Measurements from ENCODE around the gene PTPRM.
A peak's percentile ranks its signal among the peaks of the same experiment; 100 is the strongest.

PTPRM gene

DNA sequence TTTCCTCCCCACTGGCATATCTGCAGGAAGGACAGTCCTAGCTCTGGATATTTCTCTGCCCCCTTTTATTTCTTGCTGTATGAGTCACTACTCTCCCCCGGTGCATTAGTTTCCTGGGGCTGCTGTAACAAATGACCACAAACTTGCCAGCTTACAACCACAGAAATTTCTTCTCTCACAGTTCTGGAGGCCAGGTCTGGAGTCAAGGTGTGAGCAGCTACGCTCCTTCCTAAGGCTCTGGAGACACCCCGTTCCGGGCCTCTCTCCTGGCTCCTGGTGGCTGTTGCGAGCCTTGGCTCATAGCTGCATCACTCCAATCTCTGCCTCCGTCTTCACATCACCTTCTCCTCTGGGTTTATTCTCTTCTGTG is 34.1 kb downstream of the PTPRM start:
- no peak for DNase-seq

DNA sequence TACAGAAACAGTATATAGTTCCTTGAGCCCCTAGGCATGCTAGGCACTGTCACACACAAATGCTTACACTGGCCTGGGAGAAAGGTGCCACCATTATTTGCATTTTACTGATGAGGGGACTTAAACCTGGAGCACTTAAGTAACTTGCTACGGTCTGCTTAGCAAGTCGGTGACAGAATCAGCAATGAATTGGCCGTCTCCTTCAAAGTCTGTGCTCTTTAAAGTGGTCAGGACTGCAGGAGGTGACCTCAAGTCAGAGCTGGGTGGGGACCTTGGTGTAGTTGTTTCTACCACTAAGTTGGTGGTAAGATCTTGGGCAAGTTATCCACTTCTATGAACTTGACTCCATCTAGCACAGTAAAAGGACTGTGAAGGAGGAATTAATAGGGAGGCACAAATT is 34.8 kb downstream of the PTPRM start:
- DNase-seq: no peak

DNA sequence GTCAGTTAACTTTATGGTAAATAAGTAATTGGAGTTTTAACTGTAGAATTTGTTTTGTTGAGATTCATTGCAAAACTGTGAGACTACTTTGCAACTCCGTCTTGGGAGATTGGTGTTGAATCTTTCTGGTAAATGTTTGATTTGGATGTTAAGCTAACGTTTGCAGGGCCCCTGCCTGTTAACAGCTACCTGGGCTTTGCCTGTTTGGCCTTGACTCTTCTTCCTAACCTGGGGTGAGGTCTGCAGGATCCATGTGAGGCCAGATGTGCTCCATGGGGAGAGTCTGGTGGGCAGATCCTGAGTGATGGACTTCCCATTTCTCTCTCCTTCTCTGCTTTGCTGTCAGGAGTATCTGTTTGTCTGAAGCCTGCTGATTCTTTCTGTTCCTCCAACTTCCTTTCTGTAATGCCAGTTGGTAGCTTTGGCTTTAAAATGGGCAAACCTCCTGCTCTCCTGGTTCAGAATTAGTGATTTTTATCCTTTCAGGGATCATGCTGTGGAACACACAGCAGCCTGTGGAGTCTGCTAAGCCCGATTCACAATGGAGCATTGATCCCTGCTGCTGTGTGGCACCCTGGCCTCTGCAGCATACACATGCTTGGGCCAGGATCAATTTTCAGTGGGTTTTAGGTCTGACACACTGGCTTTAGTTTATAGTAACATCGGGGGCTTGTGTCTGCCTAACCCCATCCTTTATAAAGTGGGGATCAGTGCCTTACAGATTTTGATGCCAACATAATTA is 36.3 kb downstream of the PTPRM start:
- DNase-seq: no peak

DNA sequence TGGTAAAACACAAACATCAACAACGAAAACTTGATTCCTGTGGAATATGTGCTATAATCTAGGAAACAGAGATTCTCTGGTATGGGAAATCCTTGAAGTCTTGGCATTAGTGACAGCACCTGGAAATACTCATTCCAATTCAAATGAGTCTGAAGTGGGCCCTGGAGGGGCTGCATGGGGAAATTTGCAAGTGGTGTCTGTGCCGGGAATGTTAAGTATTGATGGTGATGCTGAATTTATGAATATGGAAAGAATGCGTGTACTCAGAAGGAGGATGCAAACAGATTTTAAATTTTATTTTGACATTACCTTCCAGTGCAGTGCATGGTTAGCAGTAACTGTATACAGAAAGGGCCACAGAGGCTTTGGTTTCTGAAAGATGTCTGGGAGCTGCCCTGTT is 37.2 kb downstream of the PTPRM start:
- DNase-seq: no peak

DNA sequence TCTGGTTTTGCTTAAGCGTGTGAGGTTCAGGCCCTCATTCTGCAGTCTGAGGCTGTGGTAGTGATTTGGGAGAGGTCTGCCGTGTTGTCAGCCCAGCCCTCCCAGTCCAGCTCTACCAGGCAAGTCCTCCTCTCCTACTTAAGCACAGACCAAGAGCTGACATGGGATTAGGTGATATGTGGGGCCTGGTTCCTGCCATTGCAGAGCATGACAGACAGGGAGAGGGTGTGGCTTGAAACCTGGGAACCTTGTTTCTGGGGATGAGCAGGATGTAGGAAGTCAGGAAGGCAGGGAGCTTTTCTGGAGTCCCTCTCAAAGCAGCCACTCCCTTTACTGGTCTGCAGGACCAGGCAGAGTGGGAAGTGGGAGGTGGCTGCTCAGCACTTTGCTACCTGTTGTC is 38.6 kb downstream of the PTPRM start:
- no peak for DNase-seq

DNA sequence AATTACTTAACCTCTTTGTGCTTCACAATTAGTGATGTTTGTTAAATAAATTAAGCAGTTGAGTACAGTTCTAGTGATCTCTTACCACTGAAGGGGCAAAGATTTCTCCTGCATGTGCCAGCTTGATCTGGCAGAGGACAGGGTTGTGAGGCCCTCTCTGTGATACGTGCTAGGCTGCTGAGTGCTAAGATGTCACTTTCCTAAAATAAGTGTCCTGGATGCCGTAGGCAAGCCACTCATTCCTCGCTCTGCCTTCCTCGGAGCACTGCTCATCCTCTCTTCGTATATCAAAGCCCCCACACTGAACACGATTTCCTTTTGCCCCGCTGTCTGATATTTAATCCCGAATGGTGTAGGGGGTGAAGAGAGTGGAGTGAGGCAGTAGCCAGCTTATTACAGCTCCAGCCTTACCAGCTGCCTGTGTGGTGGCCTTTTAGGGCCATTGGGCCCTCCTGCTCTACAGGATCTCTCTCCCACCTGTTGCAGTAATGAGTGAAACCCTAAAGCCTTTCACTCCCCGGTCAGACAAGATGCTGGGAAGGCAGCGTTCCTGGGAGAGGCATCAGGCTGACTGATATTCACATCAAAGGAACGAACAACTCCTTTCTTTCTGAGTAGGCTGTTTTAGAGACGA is 40.5 kb downstream of the PTPRM start:
- DNase-seq: no peak

DNA sequence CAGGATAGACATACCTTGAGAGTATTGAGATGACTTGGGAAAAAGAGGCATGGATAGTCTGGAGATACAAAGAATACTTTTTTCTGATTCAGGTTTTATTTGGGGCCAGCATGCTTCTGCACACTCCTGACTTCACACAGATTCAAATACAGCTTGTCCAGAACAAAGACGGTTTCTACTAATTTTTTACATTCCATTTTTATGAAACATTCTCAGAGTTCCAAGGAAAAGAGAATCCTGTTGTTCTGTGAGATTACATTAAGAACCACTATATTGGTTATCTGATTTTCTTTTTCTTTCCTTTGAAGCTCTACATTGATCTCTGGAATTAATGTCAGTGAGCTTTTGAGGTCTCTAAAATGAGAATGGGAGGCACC is 41.0 kb downstream of the PTPRM start:
- no peak for DNase-seq

DNA sequence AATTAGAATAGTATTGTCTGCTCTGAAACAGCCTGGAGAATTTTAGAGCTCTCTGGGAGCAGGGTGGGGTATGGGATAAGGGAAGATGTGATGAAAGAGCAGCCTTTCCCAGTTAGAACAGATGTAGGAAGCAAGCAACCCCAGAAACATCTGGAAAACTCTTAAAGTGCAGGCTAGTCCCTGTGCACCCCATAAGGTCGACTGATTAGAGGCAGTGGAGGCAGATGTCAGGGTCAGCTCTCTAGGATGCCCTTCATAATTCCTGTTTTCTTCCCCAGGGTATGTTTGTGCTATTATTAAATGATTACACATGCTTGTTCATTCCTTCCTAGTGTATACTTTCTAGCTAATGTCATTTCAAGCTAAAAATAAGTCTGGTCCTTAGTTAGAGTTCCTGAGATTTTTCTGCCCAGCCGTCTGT is 41.7 kb downstream of the PTPRM start:
- DNase-seq: no peak

DNA sequence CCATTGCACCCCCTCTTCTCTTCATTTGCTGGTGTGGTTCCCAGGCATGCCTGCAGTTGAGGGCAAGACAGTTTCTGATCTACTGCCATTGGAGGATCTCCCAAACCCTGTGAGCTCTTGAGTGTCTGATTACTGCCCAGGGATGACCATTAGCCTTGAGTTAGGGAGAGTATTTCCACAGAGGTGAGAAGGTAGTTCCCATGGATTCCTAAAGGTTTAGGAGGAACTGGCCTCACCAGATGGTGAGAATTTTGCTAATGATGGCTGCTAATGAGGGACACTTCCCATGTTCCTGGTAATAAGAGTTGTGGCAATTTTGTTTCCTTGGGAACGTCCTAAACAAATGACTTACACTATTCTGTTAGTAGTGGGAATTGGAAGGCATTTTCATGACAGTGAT is 42.5 kb downstream of the PTPRM start:
- peak in 1 of 2 experiments; percentile 58 for DNase-seq

DNA sequence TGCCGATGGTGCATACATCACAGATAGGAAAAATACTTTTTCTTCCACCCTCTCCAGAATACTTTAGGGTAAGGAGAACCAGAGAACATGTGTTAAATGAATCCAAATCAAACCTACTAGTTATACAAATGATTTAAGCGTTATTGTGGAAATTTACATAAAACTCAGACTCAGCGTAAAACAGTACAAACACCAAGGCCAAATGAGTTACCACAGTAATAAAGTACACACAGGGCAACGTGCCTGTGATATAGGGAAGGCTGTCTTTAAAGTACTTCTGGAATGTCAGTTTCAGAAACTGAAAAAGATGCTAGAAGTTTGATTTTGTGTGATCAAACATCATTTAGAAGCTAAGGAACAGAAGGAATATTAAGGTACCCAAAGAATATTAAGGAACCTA is 46.9 kb downstream of the PTPRM start:
- DNase-seq: no peak

DNA sequence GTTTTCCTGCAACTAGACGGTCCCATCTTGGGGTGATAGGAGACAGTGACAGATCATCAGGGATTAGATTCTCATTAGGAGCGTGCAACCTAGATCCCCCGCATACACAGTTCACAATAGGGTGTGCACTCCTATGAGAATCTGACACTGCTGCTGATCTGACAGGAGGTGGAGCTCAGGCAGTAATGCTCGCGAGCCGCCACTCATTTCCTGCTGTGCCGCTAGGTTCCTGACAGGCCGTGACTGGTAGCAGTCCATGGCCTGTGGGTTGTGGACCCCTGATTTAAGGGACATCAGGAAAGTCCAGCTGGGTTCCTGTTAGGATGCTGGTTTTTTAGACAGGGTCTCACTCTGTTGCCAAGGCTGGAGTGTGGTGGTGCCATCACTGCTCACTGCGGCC is 48.7 kb downstream of the PTPRM start:
- DNase-seq: no peak

DNA sequence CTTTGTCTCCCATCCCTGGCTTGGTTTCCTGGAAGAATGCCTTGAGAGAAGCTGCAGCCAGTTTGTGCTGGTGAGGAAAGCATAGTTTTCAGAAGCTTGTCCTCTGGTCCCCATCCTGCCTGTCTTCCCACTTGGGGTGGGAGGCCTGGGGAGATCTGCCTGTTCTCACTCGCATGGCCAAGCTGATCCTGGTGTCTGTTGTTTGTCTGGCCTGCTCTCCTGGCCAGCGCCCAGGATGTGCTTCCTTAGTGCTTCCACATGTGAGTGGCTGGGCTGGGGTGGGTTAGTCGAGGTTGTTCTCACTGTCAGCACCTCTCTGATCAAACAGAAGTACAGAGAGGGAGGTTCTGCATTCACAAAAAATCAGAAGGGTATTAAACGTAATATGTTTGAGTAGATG is 49.5 kb downstream of the PTPRM start:
- DNase-seq: no peak

DNA sequence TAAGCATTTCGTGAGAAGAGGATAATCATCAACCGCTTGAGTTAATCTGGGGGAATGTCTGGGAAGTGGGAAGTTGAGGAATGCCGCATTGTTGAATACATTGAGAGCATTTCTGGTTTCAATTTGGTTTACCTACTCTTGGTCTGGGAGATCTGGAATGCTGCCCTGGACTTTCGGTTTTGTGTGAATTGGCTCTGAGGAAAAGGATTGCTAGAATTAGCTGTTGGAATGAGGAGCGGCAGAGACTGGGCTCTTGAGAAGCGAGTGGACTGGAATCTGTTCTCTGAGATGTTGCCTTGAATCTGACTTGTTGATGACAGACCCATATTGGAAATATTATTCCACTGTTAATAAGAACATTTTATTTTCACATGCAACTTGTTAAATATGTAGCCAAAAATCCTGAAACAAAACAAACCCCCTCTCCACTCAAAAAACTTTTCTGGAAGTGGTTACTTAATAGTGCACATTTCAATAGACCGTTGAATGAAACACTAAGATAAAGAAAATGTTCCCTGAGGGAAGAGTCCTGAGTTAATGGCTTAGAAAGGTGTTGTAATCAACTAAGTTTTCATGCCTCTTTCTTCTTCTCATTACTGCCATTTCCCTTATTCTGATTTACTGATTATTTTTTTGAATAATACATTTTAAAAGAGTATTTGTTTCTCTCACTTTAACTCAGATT is 50.8 kb downstream of the PTPRM start:
- no peak for DNase-seq

DNA sequence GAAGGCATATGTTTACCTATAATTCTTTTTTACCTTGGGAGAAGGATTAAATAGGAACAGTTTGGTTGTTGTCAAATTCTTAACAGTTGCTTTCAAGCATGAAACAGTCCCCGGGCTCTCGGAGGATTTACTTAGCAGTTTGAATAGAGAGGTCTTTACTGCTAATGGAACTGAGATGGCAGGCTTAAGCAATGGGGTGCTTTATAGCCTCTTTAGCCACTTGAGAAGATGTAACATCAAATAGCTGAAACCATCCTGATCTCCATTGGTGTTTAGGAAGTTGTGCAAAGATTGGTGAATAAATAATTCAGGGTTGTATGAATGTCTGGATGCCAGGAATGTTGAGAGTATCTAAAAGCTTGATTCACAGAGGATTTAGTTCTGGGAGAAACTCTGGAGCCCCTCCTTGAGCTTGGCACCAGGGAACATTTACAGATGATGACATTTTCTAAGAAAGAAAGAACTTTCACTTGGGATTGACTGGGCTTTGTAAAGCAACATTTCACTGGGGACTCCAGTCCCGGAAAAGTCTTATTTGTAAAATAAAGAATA is 51.9 kb downstream of the PTPRM start:
- peak in 1 of 2 experiments; percentile 6 for DNase-seq

DNA sequence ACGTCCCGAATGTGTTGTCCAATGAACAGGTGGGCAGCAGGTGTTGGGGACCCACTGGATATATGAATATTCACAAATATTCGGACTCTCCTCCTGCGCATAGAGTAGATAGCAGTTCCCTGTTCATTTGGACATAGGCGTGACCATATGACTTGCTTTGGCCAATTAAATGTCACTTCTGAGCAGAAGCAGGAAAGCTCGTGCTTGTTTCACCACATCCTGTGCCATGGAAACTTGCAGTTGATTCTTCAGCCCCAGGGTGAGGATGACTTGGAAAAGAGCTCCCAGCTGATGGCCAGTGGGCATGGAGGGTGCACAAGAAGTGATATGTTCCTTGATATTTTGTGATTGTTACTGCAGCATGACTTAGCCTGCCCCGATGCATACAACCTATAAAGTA is 52.6 kb downstream of the PTPRM start:
- no peak for DNase-seq

DNA sequence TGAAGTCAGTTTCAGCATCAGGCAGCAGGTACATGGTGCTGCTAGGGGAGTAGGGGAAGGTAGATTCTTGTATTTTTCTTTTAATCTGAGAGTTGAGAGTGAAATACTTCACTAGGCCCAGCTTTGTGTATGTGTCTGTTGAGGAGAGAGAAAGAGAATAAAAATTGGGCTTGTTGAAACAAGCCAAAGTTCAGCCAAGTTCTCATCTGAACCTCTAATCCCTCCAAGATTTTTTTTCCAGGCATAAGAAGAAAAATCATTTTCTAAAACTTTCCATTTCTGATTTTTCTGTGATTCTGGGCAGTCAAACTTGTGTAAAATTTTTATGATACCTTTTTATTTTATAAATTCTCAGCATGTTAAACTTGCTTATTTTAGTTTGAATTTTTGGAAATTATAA is 55.6 kb downstream of the PTPRM start:
- no peak for DNase-seq

DNA sequence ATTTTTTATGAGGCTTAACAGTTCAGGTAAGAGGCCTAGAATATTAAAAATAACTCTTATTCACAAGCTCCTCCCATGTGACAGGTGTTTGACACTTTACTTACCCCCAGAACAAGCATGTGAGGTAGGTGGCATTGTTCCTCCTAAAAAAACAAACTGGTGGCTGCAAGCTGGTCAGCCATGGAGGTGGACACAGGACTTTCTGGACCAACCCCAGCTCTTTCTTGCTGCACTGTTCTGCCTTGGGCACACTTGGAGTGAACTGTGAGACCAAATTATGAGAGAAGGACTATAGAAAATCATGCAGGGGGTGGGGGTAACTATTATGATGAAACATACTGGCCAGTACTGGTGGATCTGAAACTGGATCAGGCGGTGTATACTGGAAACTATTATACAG is 56.6 kb downstream of the PTPRM start:
- no peak for DNase-seq

DNA sequence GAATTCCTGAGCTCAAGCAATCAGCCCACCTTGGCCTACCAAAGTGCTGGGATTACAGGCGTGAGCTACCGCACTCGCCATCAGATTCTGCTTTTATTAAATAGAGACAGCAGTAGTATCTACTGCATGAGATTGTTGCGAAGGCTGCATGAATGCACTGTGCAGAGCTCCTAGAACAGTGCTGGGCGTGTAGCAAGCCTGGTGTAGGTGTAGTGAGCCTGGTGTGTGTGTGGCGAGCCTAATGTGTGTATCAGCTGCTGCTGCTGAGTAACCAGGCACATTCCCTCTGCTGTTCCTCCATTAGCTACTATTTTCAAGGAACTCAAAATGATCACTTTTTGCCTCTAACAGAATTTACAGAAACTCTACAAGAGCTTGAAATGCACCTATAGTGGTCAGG is 57.6 kb downstream of the PTPRM start:
- no peak for DNase-seq

DNA sequence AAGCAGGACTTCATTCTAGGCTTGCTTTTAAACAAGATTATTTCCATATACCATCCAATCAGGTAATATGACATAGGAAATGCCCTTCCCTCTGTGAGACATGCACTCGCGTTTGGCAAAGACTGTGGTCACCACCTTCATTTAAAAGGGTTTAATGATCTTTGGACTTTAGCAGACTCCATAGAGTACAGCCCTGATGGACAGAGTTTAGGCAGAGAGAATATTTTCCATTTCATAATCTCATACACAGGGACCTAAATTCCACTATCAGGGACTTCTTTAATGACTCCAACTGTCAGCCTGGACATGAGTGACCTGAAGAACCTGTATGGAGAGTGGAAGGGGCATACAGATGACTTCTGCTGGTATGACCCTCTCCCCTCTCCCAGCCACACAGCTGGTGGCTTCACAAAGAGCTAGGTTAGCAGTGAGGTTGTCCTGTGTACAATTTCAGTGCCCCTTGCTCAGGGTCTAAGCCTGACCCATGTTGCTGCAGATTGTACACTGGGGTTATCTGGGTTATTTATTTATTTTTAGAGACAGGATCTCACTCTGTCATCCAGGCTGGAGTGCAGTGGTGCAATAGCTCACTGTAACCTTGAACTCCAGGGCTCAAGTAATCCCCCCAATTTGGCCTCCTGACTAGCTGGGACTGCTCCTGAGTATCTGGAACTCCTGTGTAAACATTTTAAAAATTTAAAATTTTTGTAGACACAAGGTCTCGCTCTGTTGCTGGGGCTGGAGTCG is 59.2 kb downstream of the PTPRM start:
- no peak for DNase-seq

DNA sequence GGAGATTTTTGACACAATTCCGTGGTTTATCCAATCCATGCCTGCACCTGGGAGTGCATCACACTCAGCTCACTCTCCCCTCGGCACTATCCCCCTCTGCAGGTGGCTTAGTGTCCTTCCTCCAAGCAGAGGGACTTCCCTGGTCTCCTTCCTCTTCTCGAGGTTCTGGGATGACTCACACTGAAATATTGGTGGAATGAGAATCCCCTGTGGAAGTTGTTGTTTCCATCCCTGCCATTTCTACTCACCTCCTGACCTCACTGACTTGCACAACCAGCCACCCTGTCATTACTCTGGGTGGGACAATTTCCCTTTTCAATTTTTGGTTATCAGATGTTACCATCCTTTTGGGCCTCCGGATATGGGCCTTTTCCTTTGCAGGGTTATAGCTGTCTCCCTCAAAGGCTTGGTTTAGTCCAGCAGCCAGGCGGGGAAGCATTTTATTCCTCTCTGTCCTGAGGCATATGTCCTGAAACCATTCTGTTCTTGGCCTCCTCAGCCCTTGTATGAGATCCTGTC is 59.9 kb downstream of the PTPRM start:
- DNase-seq: no peak

DNA sequence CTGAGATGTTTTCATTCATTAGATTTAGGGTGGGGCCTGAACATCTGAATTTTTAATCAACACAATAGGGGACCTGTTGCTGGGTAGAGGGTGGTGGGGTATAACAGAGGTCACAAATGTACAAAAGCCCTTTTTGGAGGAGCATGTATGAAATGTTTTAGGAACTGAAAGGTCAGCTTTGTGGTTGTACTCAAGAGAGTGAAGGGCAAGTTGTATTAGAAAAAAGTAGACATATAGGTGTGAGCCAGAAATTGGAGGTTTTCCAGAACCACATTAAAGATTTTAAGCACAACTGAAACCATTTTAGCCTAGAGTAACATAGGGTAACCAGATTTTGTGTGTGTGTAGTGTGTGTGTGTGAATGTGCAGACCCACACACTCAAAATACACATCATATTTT is 62.3 kb downstream of the PTPRM start:
- DNase-seq: no peak

DNA sequence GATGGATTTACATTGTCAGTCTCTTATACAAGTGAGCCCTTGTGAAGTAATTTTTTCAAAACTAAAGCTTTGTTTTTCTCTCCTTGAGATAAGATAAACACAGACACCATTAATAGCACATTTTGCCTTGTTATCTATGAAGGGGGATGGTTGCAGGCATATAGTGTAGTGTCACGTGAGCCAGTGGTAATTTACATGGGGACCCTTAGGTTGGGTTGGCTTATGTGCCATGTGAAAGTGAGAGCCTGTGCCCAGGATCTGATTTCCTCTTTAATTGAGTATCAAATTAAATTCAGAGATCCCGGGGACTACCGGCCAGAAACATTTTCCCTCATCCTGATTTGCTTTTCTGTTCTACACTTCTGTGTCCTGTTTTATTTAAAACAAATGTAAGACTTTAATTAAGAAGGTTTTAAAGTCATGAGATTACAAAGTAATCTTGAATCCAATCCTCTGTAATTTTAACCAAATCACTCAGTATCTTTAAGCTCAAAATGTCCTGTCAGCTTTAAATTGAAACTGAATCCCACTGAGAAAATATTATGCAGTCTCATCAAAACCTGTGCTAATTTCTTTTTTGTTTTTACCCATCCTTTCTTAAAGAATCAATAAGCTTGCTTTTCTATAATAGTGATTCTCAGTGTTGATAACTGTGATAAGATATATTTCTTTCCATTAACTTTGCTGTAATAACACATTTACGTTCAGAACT is 63.8 kb downstream of the PTPRM start:
- DNase-seq: no peak

Data from NCI-H2081 (cell line).